ENCODE data around the gene FXN. TPM values are rescaled to one million over a fixed set of nuclear protein-coding genes. Genes with fewer than 3 reads are reported as not detected.

Gene FXN
- total and polyA plus RNA-seq, 2 donors (not counting 1 experiment from before 2014, with no cell fraction given): 8.8 to 9.6 TPM

GRCh38 chr9:69149321-69149807, 113.8 kb downstream of the FXN start:
- no peak for ATAC-seq (ENCODE audit: low read depth)
- Mint-ChIP-seq H3K9me3 (ENCODE audit: insufficient read depth) (no peaks in the 10 kb centered on the region), H3K27ac (no peak overlapping the region), H3K4me3 (no peak overlapping the region), H3K27me3 (peaks cover 2% of the 10 kb centered on the region), H3K4me1 (peaks cover 6% of the 10 kb centered on the region)
- no peak for DNase-seq
- TF ChIP-seq CTCF (IDR thresholded peaks at IDR 0.05): no peak
- no peak for TF ChIP-seq EZH2 (IDR thresholded peaks at IDR 0.05; ENCODE audit: borderline replicate concordance, insufficient read depth, low read depth, low read length, poor library complexity, severe bottlenecking)
- Histone ChIP-seq H3K27me3 (replicated peaks in 1 of 4; ENCODE audit: control extremely low read depth in 1 of 4, control insufficient read depth in 3 of 4, insufficient read depth in 4 of 4, low read length in 3 of 4) (no peaks in the 10 kb centered on the region), H4K20me1 (ENCODE audit: control insufficient read depth, insufficient read depth, low read length, poor library complexity, severe bottlenecking) (no peaks in the 10 kb centered on the region), H3K36me3 (replicated peaks in 1 of 2; ENCODE audit: control extremely low read depth in 1 of 2, control insufficient read depth in 1 of 2, extremely low read depth in 1 of 2, insufficient read depth in 2 of 2, low read length in 1 of 2) (no peaks in the 10 kb centered on the region), H3K4me2 (replicated peaks; ENCODE audit: low read depth, low read length, poor library complexity, severe bottlenecking) (no peak overlapping the region), H3K27ac (ENCODE audit: low read length in 2 of 2) (no peak overlapping the region), H3K4me3 (ENCODE audit: control extremely low read depth in 1 of 5, extremely low read depth in 1 of 5, insufficient read depth in 1 of 5, low read depth in 2 of 5, low read length in 4 of 5) (no peak overlapping the region), H3K79me2 (ENCODE audit: control insufficient read depth, insufficient read depth, low read length) (no peaks in the 10 kb centered on the region), H3K9me3 (ENCODE audit: control extremely low read depth in 1 of 3, control insufficient read depth in 2 of 3, insufficient read depth in 1 of 3, low read length in 2 of 3) (peaks cover 0 to 6% (median 0%) of the 10 kb centered on the region in 3 donors), H3K4me1 (ENCODE audit: control insufficient read depth in 2 of 2, insufficient read depth in 2 of 2, low read length in 2 of 2) (peaks cover 0 to 3% of the 10 kb centered on the region in 2 donors), H2AFZ (ENCODE audit: insufficient read depth, low read depth, low read length, poor library complexity, severe bottlenecking) (no peak overlapping the region), H3K9ac (ENCODE audit: low read length) (no peak overlapping the region)
- CTCF ChIA-PET: no interaction called here
- intact Hi-C loops (cut with micrococcal nuclease): no loop called here
- 50% methylated on average over 1 of the region's 7 CpGs for WGBS (ENCODE audit: insufficient coverage)
- POLR2A ChIA-PET: no interaction called here

Small RNAs within 50 kb of the gene (small RNA-seq; reads per million reads assigned to genes)
- not detected for gene AL162730.1 (ENCODE audit: insufficient read length, low read depth, low replicate concordance)

Other genes starting within 250 kb of the FXN start
- not detected in 2 replicates for gene PRKACG, start 21.6 kb upstream of the FXN start, total RNA-seq
- not detected in 2 replicates for gene PRKACG, start 21.6 kb upstream of the FXN start, polyA plus RNA-seq
- 2.3 and 2.4 TPM in 2 replicates for gene TJP2, start 138.5 kb downstream of the FXN start, total RNA-seq
- 1.2 and 1.7 TPM in 2 replicates for gene TJP2, start 138.5 kb downstream of the FXN start, polyA plus RNA-seq

All from B cell (primary cell).